Smooth muscle cell (in vitro differentiated cells): ENCODE measurements around the gene NTM. TPM values are rescaled to one million over a fixed set of nuclear protein-coding genes. Genes with fewer than 3 reads are reported as not detected.
"Not testable (repeated sequence)": the region's sequence is repeated elsewhere in the genome, so short reads cannot be mapped to it uniquely, and the experiment has no call there.

Experiments
- DNase-seq: peaks from one replicate; lab custom pipeline; 2025; ENCODE audit not compliant: unreplicated experiment; lab: John Stamatoyannopoulos, UW
- H2AFZ ChIP-seq: fragments of 200-600 bp; sonication (generic); 2 replicates; pipeline ENCODE4 v1.6.0; 2016; ENCODE audit warnings: antibody characterized with exemption, low read depth, mild to moderate bottlenecking
- H3F3A ChIP-seq: fragments of 200-600 bp; sonication (generic); 2 replicates; pipeline ENCODE4 v1.6.0; 2017; ENCODE audit warnings: antibody characterized with exemption, low read depth
- H3K27ac ChIP-seq: fragments of 200-600 bp; sonication (generic); 2 replicates; pipeline ENCODE4 v1.5.1; 2016; ENCODE audit warnings: low read depth, mild to moderate bottlenecking
- H3K27me3 ChIP-seq: fragments of 200-600 bp; sonication (generic); 2 replicates; pipeline ENCODE4 v1.6.1; 2016; ENCODE audit warnings: low read depth, mild to moderate bottlenecking
- H3K36me3 ChIP-seq: fragments of 200-600 bp; sonication (generic); 2 replicates; pipeline ENCODE4 v1.5.1; 2016; ENCODE audit warnings: low read depth
- H3K4me1 ChIP-seq: fragments of 200-600 bp; sonication (generic); 2 replicates; pipeline ENCODE4 v1.5.1; 2016; ENCODE audit warnings: low read depth
- H3K4me2 ChIP-seq: fragments of 200-600 bp; sonication (generic); 2 replicates; pipeline ENCODE4 v1.6.0; 2016; ENCODE audit warnings: mild to moderate bottlenecking
- H3K4me3 ChIP-seq: fragments of 200-600 bp; sonication (generic); 2 replicates; pipeline ENCODE4 v1.5.1; 2016; ENCODE audit warnings: mild to moderate bottlenecking
- H3K79me2 ChIP-seq: fragments of 200-600 bp; sonication (generic); 2 replicates; pipeline ENCODE4 v1.6.0; 2016; ENCODE audit warnings: low read depth, mild to moderate bottlenecking
- H3K9ac ChIP-seq: fragments of 200-600 bp; sonication (generic); 2 replicates; pipeline ENCODE4 v1.6.0; 2016; ENCODE audit warnings: low read depth
- H3K9me3 ChIP-seq: fragments of 200-600 bp; sonication (generic); replicated peaks from 2 replicates; pipeline ENCODE4 v1.5.1; 2016; ENCODE audit warnings: low read depth
- H4K20me1 ChIP-seq: fragments of 200-600 bp; sonication (generic); 2 replicates; pipeline ENCODE4 v1.6.0; 2016; ENCODE audit warnings: low read depth
- CTCF ChIP-seq: fragments of 200-600 bp; sonication (generic); IDR thresholded peaks from 2 replicates; pipeline ENCODE4 v1.5.1; 2017; ENCODE audit warnings: borderline replicate concordance, mild to moderate bottlenecking, antibody characterized with exemption; ENCODE audit not compliant: insufficient read depth, poor library complexity, severe bottlenecking
- WGBS: methylation state at CpG from one replicate; pipeline ENCODE4 v1.1.7; 2016; ENCODE audit warnings: low lambda C conversion rate; 5-methylcytosine and 5-hydroxymethylcytosine counted together
- polyA plus RNA-seq: library from polyadenylated mRNA; unstranded; fragments of >200 nt; fragmentation: Nextera tagmentation; extraction: Ambion mirVana; gene quantifications from 2 replicates; pipeline ENCODE4 v1.2.1, GENCODE V29; 2016
- total RNA-seq: library from RNA; depleted of rRNA; stranded (reverse); fragments of >200 nt; gene quantifications from 2 replicates; pipeline ENCODE4 v1.2.3, GENCODE V29; 2014

NTM gene
- total and polyA plus RNA-seq, 2 experiments from 2014 or later: 68.9 to 123 TPM

DNA sequence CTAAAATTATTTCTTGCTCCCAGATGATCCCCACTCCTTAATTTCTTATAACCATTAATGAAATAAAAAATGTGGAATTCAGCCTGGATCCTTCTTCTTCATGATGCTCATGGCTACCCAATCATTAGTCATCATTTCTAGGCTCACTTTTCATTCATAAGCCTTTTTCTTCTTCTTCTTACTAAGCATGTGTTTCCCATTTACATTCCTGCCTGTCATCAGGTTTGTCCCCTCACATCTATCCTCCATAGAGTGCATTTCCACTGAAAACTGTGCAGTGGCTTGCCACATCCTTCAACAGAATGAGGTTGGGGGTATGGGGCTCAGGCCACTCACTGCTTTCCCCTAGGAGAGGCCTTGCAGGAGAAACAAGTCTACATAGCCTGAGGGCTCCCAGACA lies 35.8 kb upstream of the NTM start:
- Histone ChIP-seq H2AFZ (no peak overlapping the region), H3K36me3 (no peaks in the 10 kb centered on the region), H3K9me3 (no peaks in the 10 kb centered on the region), H3K4me2 (no peak overlapping the region), H3K4me1 (no peaks in the 10 kb centered on the region), H3K4me3 (no peak overlapping the region), H3K9ac (no peak overlapping the region), H3F3A (no peaks in the 10 kb centered on the region), H4K20me1 (no peaks in the 10 kb centered on the region), H3K27ac (no peak overlapping the region), H3K79me2 (no peaks in the 10 kb centered on the region), H3K27me3 (peaks cover 10% of the 10 kb centered on the region)
- TF ChIP-seq CTCF: no peak
- DNase-seq: no peak

DNA sequence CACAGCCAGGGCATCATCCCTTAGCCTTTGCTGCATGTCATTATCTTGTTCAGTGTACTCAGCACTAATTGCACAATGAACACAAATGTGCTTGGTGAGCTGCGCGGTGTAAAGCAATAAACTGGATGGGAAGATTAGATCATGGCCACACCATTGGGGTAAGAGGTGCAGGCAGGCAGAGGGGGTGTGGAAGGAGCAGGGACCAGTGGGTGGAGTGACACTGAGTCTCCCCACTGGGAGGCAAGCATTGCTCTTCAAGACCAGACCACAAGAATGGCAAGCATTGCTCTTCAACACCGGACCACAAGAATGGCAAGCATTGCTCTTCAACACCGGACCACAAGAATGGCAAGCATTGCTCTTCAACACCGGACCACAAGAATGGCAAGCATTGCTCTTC lies 28.5 kb upstream of the NTM start:
- not testable (repeated sequence) for H3K4me1 ChIP-seq, H3F3A ChIP-seq, H3K9ac ChIP-seq, H3K4me3 ChIP-seq, H2AFZ ChIP-seq, H3K27ac ChIP-seq, H4K20me1 ChIP-seq, H3K36me3 ChIP-seq, DNase-seq, H3K79me2 ChIP-seq, H3K9me3 ChIP-seq, H3K4me2 ChIP-seq
- H3K27me3 ChIP-seq: peaks cover 31% of the 10 kb centered on the region
- 71% methylated on average over 4 of the region's 5 CpGs for WGBS

GRCh38 chr11:131342442-131342841 lies 28.0 kb upstream of the NTM start:
- 90% methylated on average over 4 of the region's 6 CpGs for WGBS
- not testable (repeated sequence) for H3K27ac ChIP-seq, H4K20me1 ChIP-seq, H3K9me3 ChIP-seq, DNase-seq, H3K79me2 ChIP-seq, H3K4me3 ChIP-seq, H3K4me1 ChIP-seq, H3K9ac ChIP-seq, H2AFZ ChIP-seq, H3K36me3 ChIP-seq, H3K4me2 ChIP-seq, H3F3A ChIP-seq
- peaks cover 37% of the 10 kb centered on the region for H3K27me3 ChIP-seq

DNA sequence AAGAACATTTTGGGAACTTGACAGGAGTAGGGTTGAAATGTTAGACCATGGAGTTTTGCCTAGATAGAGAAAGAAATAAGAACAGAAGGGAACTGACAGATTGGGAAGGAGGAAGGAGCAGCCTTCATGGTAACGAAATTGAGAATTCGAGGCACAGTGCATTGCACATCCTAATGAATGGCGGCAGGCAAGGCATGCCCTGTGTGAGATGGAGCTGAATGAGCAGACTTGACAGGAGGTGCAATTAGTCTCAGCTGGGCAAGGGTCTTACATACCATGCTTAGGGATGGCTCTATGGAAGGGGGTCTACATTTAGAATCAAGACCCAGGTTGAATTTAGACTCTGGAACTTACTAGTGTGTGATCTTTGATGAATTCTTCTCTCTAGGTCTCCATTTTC lies 25.0 kb upstream of the NTM start:
- no peaks in the 10 kb centered on the region for H4K20me1 ChIP-seq
- H3K36me3 ChIP-seq: no peaks in the 10 kb centered on the region
- no peaks in the 10 kb centered on the region for H3K9me3 ChIP-seq
- no peak overlapping the region for H3K4me2 ChIP-seq
- no peaks in the 10 kb centered on the region for H3K4me1 ChIP-seq
- no peak for DNase-seq
- H3K79me2 ChIP-seq: no peaks in the 10 kb centered on the region
- no peak for TF ChIP-seq CTCF
- H3K27me3 ChIP-seq: peaks cover 42% of the 10 kb centered on the region
- H3K9ac ChIP-seq: no peak overlapping the region
- H3F3A ChIP-seq: peaks cover 3% of the 10 kb centered on the region
- WGBS: 94% methylated on average over 3 of the region's 3 CpGs
- no peak overlapping the region for H3K4me3 ChIP-seq
- H3K27ac ChIP-seq: no peak overlapping the region
- H2AFZ ChIP-seq: no peak overlapping the region

DNA sequence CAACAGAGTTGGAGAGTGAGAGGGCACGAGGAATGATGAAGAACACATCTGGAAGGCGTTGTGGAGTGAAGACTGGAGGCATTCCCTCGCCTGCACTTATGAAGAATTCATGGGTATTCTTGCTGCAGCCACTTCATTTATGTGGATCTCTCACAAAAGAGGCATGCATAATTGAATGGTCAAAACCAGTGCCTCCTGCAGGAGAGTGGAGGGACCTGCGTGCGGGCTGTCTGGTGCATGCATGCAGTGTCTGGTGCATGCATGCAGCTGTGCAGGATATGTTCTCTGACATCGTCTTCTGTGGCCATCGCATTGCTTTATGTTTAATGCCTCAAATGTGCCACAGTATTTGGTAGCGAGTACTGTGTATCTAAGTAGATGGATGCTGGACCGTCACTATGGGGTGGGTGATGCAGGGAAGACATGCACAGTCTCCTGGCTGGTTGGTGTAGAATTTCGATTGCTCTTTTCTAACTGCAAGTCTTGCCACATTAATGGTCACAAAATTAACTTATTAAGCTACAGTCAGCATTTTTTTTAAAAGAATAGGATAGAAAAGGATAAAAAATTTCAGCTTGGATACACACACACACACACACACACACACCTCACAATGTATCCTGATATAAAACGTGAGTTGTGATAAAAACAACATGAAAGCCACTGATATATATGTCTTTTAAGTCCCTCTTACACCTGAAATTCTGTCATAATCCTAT lies 20.9 kb upstream of the NTM start:
- TF ChIP-seq CTCF: no peak
- no peak overlapping the region for H3K4me3 ChIP-seq
- H3K9ac ChIP-seq: no peak overlapping the region
- no peak for DNase-seq
- H2AFZ ChIP-seq: no peak overlapping the region
- H3K36me3 ChIP-seq: no peaks in the 10 kb centered on the region
- H3K27me3 ChIP-seq: peaks cover 32% of the 10 kb centered on the region
- no peak overlapping the region for H3K27ac ChIP-seq
- no peak overlapping the region for H3K4me2 ChIP-seq
- H3K79me2 ChIP-seq: no peaks in the 10 kb centered on the region
- H4K20me1 ChIP-seq: no peaks in the 10 kb centered on the region
- WGBS: 84% methylated on average over 11 of the region's 11 CpGs
- H3F3A ChIP-seq: no peaks in the 10 kb centered on the region
- no peaks in the 10 kb centered on the region for H3K9me3 ChIP-seq
- no peaks in the 10 kb centered on the region for H3K4me1 ChIP-seq
